K562 (cell line): ENCODE data around the gene SMPDL3B. TPM values are rescaled to one million over a fixed set of nuclear protein-coding genes. Genes with fewer than 3 reads are reported as not detected.

Source experiments
- ATF1 ChIP-seq, 2 experiments: fragments of 450-650 bp in 1 of 2; IDR thresholded peaks; 2 replicates each; pipeline ENCODE4 v1.6.1; 2016; ENCODE audit warnings: missing compliant biosample characterization in 1 of 2, missing genetic modification characterization in 1 of 2
- CHD7 ChIP-seq: fragments of 200-600 bp; sonication (generic); IDR thresholded peaks from one replicate; pipeline ENCODE4 v1.6.1; 2012; ENCODE audit warnings: mild to moderate bottlenecking, low read depth, low read length, inconsistent platforms
- MBD2 ChIP-seq: sonication (generic); IDR thresholded peaks from 2 replicates; pipeline ENCODE4 v1.6.1; 2016; ENCODE audit warnings: low read depth, borderline replicate concordance
- ZBED1 ChIP-seq: IDR thresholded peaks from 2 replicates; pipeline ENCODE4 v1.6.1; 2014
- ZNF3 ChIP-seq: fragments of 250-450 bp; sonication (Bioruptor Pico); IDR thresholded peaks from 2 replicates; pipeline ENCODE4 v1.5.0; 2021; ENCODE audit warnings: mild to moderate bottlenecking, moderate library complexity
- ZNF512 ChIP-seq: IDR thresholded peaks from 2 replicates; pipeline ENCODE4 v1.6.1; 2016; ENCODE audit warnings: missing genetic modification characterization, missing compliant biosample characterization
- polyA plus RNA-seq, 8 experiments: library from polyadenylated mRNA; depleted of rRNA in 4 of 8; stranded (reverse) in 5 of 8; unstranded in 3 of 8; fragments of >200 nt; fragmentation: Nextera tagmentation in 2 of 8; fragmentation: Illumina TruSeq in 1 of 8; extraction: Ambion mirVana in 2 of 8; extraction: Trizol in 1 of 8; gene quantifications; 2 replicates each; pipeline versions ENCODE4 v1.2.1 to v1.2.3, GENCODE V29; 2011 to 2014; ENCODE audit warnings: inconsistent platforms in 1 of 8, missing spikeins in 1 of 8
- total RNA-seq, 7 experiments: library from RNA; depleted of rRNA in 6 of 7; stranded (reverse); fragments of >200 nt in 6 of 7; fragmentation: Illumina TruSeq in 2 of 7; extraction: Trizol in 2 of 7; gene quantifications; 2 replicates each; pipeline versions ENCODE4 v1.2.1 to v1.2.3, GENCODE V29; 2011 to 2021; ENCODE audit warnings: low replicate concordance in 1 of 7

The SMPDL3B gene
- total and polyA plus RNA-seq, 9 of the 15 experiments (the other 6 are each of a cell fraction or from before 2014, with no cell fraction given): 0.07 to 1.2 (median 0.73) TPM

GRCh38 chr1:27887215-27888021, 47.4 kb upstream of the SMPDL3B start (continued):
- TF ChIP-seq CHD7 (no peak), ATF1 (CRISPR knock-in tag; IDR thresholded peaks at IDR 0.05) (no peak), ATF1 (tag; IDR thresholded peaks at IDR 0.05) (no peak), ZNF3 (CRISPR knock-in tag) (no peak), MBD2 (no peak), ZNF512 (no peak), ZBED1 (no peak)
